HG02759 (cell line): Measurements from ENCODE around the gene GNAO1.

Experiments used
- ATAC-seq: cut with Tn5 transposase; IDR thresholded peaks from one replicate; pipeline ENCODE4 v1.9.1; 2021; ENCODE audit warnings: mild to moderate bottlenecking, moderate library complexity; ENCODE audit not compliant: unreplicated experiment

Gene GNAO1

GRCh38 chr16:56197192-56197992, 6.1 kb downstream of the GNAO1 start:
- no peak for ATAC-seq

- ATAC-seq, result no peak
Measured at GRCh38 chr16:56198006-56198754, 6.9 kb downstream of the GNAO1 start.

GRCh38 chr16:56198755-56199114, 7.4 kb downstream of the GNAO1 start:
- ATAC-seq, result no peak

- ATAC-seq, result no peak
Measured at GRCh38 chr16:56199164-56199563, 7.9 kb downstream of the GNAO1 start.

GRCh38 chr16:56201030-56201429, 9.7 kb downstream of the GNAO1 start:
- ATAC-seq, result no peak

GRCh38 chr16:56202036-56202435, 10.7 kb downstream of the GNAO1 start:
- ATAC-seq, result no peak

GRCh38 chr16:56203052-56203451, 11.8 kb downstream of the GNAO1 start:
- peak; percentile 86 for ATAC-seq

- ATAC-seq, result no peak
Measured at GRCh38 chr16:56204816-56205215, 13.5 kb downstream of the GNAO1 start.

- no peak for ATAC-seq
Measured at GRCh38 chr16:56206951-56207350, 15.7 kb downstream of the GNAO1 start.

- no peak for ATAC-seq
Measured at GRCh38 chr16:56207421-56207820, 16.1 kb downstream of the GNAO1 start.

- ATAC-seq, result no peak
Measured at GRCh38 chr16:56211435-56211981, 20.2 kb downstream of the GNAO1 start.

- no peak for ATAC-seq
Measured at GRCh38 chr16:56212144-56212543, 20.9 kb downstream of the GNAO1 start.

GRCh38 chr16:56221995-56222394, 30.7 kb downstream of the GNAO1 start:
- ATAC-seq, result no peak

- no peak for ATAC-seq
Measured at GRCh38 chr16:56222474-56222997, 31.2 kb downstream of the GNAO1 start.

GRCh38 chr16:56225017-56225742, 33.9 kb downstream of the GNAO1 start:
- ATAC-seq, result no peak

GRCh38 chr16:56226187-56226586, 34.9 kb downstream of the GNAO1 start:
- no peak for ATAC-seq

GRCh38 chr16:56226845-56227525, 35.7 kb downstream of the GNAO1 start:
- no peak for ATAC-seq

- no peak for ATAC-seq
Measured at GRCh38 chr16:56227936-56228335, 36.6 kb downstream of the GNAO1 start.

GRCh38 chr16:56228476-56228875, 37.2 kb downstream of the GNAO1 start:
- no peak for ATAC-seq

GRCh38 chr16:56233795-56234566, 42.7 kb downstream of the GNAO1 start:
- ATAC-seq, result no peak
